Ishikawa (cell line): ENCODE data around the gene HEXA.

Experiments used
- CEBPB ChIP-seq: IDR thresholded peaks from 2 replicates; pipeline ENCODE4 v1.6.1; 2012
- CREB1 ChIP-seq: IDR thresholded peaks from 2 replicates; pipeline ENCODE4 v1.6.1; 2012; ENCODE audit warnings: low read depth
- EGR1 ChIP-seq: IDR thresholded peaks from 2 replicates; pipeline ENCODE4 v1.6.1; 2012
- EP300 ChIP-seq: IDR thresholded peaks from 2 replicates; pipeline ENCODE4 v1.6.1; 2012; ENCODE audit warnings: borderline replicate concordance
- FOXM1 ChIP-seq: IDR thresholded peaks from 2 replicates; pipeline ENCODE4 v1.6.1; 2012; ENCODE audit warnings: low read depth, borderline replicate concordance
- MAX ChIP-seq: IDR thresholded peaks from 2 replicates; pipeline ENCODE4 v1.6.1; 2012
- NFIC ChIP-seq: IDR thresholded peaks from 2 replicates; pipeline ENCODE4 v1.6.1; 2012
- RAD21 ChIP-seq: IDR thresholded peaks from 2 replicates; pipeline ENCODE4 v1.6.1; 2012; ENCODE audit warnings: low read depth
- REST ChIP-seq: IDR thresholded peaks from 2 replicates; pipeline ENCODE4 v1.6.1; 2012; ENCODE audit warnings: low read depth, mild to moderate bottlenecking
- TAF1 ChIP-seq: IDR thresholded peaks from 2 replicates; pipeline ENCODE4 v1.6.1; 2012; ENCODE audit warnings: low read depth, mild to moderate bottlenecking
- TCF12 ChIP-seq: IDR thresholded peaks from 2 replicates; pipeline ENCODE4 v1.6.1; 2012; ENCODE audit warnings: low read depth
- TEAD4 ChIP-seq: IDR thresholded peaks from 2 replicates; pipeline ENCODE4 v1.6.1; 2012
- USF1 ChIP-seq: IDR thresholded peaks from 2 replicates; pipeline ENCODE4 v1.6.1; 2012
- YY1 ChIP-seq: IDR thresholded peaks from 2 replicates; pipeline ENCODE4 v1.6.1; 2012; ENCODE audit warnings: low read depth
- ZBTB7A ChIP-seq: IDR thresholded peaks from 2 replicates; pipeline ENCODE4 v1.6.1; 2012; ENCODE audit warnings: low read depth

The HEXA gene

GRCh38 chr15:72397796-72398588 is 22.2 kb upstream of the HEXA start, which contains the start of gene TMEM202:
Gene TMEM202 (plus strand): TSS chr15:72398305. CDS start chr15:72398327, 22 bp downstream.
- no peak for TF ChIP-seq EP300
- no peak for TF ChIP-seq USF1
- no peak for TF ChIP-seq RAD21
- no peak for TF ChIP-seq REST
- no peak for TF ChIP-seq EGR1
- TF ChIP-seq CEBPB = no peak
- TF ChIP-seq YY1 = no peak
- TF ChIP-seq NFIC = no peak
- TF ChIP-seq TCF12 = no peak
- TF ChIP-seq ZBTB7A = no peak
- TF ChIP-seq TEAD4 = no peak
- no peak for TF ChIP-seq TAF1
- no peak for TF ChIP-seq MAX
- TF ChIP-seq FOXM1 = no peak
- no peak for TF ChIP-seq CREB1

GRCh38 chr15:72389231-72389630 is 13.4 kb upstream of the HEXA start:
- no peak for TF ChIP-seq USF1

GRCh38 chr15:72387741-72388140 is 11.9 kb upstream of the HEXA start:
- TF ChIP-seq TCF12 (no peak), CEBPB (no peak), YY1 (no peak), ZBTB7A (no peak), REST (no peak), TAF1 (no peak), TEAD4 (no peak)

GRCh38 chr15:72382146-72382545 is 6.3 kb upstream of the HEXA start:
- TF ChIP-seq RAD21 = no peak
- no peak for TF ChIP-seq USF1

- no peak for TF ChIP-seq NFIC
- no peak for TF ChIP-seq YY1
- no peak for TF ChIP-seq ZBTB7A
- no peak for TF ChIP-seq FOXM1
These were observed 4.9 kb upstream of the HEXA start for GRCh38 chr15:72380743-72381142.

GRCh38 chr15:72379856-72380430 is 4.1 kb upstream of the HEXA start:
- TF ChIP-seq ZBTB7A (no peak), NFIC (no peak), FOXM1 (no peak), USF1 (no peak), REST (no peak), TEAD4 (no peak), CREB1 (no peak), TAF1 (no peak), YY1 (no peak), RAD21 (no peak), CEBPB (no peak)
